ENCODE measurements around the gene TFPT.

GRCh38 chr19:54121259-54121658 lies 5.8 kb upstream of the TFPT start:
- no peak for TF ChIP-seq CTCF (IDR thresholded peaks at IDR 0.05)
- no peak for TF ChIP-seq POLR2A (IDR thresholded peaks at IDR 0.05)

Measured in ovary (tissue), 3 donors.